ENCODE data around the gene PNPLA6. TPM values are rescaled to one million over a fixed set of nuclear protein-coding genes. Genes with fewer than 3 reads are reported as not detected.
A peak's percentile ranks its signal among the peaks of the same experiment; 100 is the strongest.

The PNPLA6 gene
- polyA plus RNA-seq, 3 donors: 11.2 to 178 (median 14.4) TPM

DNA sequence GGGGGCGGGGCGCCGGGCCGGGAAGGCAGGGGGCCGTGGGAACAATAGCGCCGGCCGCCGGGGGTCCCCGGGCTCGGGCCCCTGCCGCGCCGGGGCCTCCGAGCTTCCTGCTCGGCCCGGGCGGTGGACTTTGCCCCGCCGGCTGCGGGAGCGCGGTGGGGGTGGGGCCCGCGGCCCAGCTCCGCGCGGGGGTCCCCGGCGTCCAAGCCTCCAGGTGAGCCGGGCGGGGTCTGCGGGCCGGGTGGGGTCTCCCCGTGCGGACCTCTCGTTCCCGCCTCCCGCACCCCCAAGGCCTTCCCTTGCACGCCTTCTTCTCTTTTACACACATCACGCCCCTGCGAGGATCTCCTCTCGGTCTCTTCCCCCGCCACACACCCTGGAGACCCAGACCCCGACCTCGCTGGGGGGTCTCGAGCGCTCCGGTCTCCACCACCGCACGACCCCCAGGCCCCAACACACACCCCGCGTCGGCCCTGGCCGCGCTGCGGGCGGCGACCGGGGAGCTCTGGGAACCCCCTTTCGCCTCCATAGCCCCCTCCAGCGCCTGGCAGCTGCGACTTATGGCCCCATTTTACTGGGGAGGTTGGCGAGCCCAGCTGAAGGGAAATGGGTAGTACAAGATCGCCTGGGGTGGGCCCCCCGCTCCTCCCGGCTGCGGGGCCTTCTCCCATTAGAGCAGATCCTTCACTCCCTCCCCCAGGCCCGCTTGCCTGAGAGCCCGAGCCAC lies 60.9 kb downstream of the PNPLA6 start:
- peaks cover 0 to 23% (median 2%) of the 10 kb centered on the region in 7 donors for H3K9me3 Mint-ChIP-seq
- H3K4me1 Mint-ChIP-seq: peaks cover 6% of the 10 kb centered on the region
- H3K27ac ChIP-seq (ENCODE audit: low read depth in 1 of 2, low read length in 2 of 2): no peak overlapping the region
- H3K36me3 ChIP-seq (replicated peaks in 1 of 2; ENCODE audit: control insufficient read depth in 1 of 2, insufficient read depth in 2 of 2, low read length in 2 of 2): no peaks in the 10 kb centered on the region
- H3K9ac ChIP-seq (ENCODE audit: insufficient read depth, low read length, poor library complexity, severe bottlenecking): no peak overlapping the region
- H3K79me2 ChIP-seq (ENCODE audit: insufficient read depth, low read length): no peaks in the 10 kb centered on the region
- H3K4me3 Mint-ChIP-seq: peak overlapping the region; percentile 54 to 72
- no peak overlapping the region for H2AFZ ChIP-seq (ENCODE audit: insufficient read depth, low read depth, low read length, poor library complexity, severe bottlenecking)
- peak overlapping the region in 1 of 3 experiments; percentile 14 for H3K4me3 ChIP-seq (replicated peaks in 1 of 3; ENCODE audit: low read depth in 2 of 3, low read length in 3 of 3)
- H4K20me1 ChIP-seq (ENCODE audit: insufficient read depth, low read length): no peaks in the 10 kb centered on the region
- no peak overlapping the region for H3K27ac Mint-ChIP-seq
- peaks cover 4 to 6% of the 10 kb centered on the region in 2 donors for H3K4me1 ChIP-seq (ENCODE audit: control insufficient read depth in 1 of 2, insufficient read depth in 2 of 2, low read length in 2 of 2)
- H3K27me3 Mint-ChIP-seq (ENCODE audit: low read depth in 3 of 3): peaks cover 57 to 62% (median 62%) of the 10 kb centered on the region in 3 donors
- intact Hi-C loops (cut with micrococcal nuclease): no loop called here
- H3K27me3 ChIP-seq (ENCODE audit: control insufficient read depth in 2 of 2, insufficient read depth in 2 of 2, low read length in 2 of 2): peaks cover 33 to 51% of the 10 kb centered on the region in 2 donors
- H3K36me3 Mint-ChIP-seq: peaks cover 0 to 2% of the 10 kb centered on the region in 2 donors
- TF ChIP-seq, protein P1, sequence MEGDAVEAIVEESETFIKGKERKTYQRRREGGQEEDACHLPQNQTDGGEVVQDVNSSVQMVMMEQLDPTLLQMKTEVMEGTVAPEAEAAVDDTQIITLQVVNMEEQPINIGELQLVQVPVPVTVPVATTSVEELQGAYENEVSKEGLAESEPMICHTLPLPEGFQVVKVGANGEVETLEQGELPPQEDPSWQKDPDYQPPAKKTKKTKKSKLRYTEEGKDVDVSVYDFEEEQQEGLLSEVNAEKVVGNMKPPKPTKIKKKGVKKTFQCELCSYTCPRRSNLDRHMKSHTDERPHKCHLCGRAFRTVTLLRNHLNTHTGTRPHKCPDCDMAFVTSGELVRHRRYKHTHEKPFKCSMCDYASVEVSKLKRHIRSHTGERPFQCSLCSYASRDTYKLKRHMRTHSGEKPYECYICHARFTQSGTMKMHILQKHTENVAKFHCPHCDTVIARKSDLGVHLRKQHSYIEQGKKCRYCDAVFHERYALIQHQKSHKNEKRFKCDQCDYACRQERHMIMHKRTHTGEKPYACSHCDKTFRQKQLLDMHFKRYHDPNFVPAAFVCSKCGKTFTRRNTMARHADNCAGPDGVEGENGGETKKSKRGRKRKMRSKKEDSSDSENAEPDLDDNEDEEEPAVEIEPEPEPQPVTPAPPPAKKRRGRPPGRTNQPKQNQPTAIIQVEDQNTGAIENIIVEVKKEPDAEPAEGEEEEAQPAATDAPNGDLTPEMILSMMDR (IDR thresholded peaks at IDR 0.05): no peak
- no peak for DNase-seq
- H3K9me3 ChIP-seq (replicated peaks in 1 of 2; ENCODE audit: control insufficient read depth in 1 of 2, insufficient read depth in 1 of 2, low read length in 2 of 2): peaks cover 0 to 15% of the 10 kb centered on the region in 2 donors
- WGBS (ENCODE audit: insufficient coverage): 4% methylated on average over 47 of the region's 70 CpGs
- peak overlapping the region; percentile 66 for H3K4me2 ChIP-seq (replicated peaks; ENCODE audit: extremely low read depth, low read length, poor library complexity, severe bottlenecking)

DNA sequence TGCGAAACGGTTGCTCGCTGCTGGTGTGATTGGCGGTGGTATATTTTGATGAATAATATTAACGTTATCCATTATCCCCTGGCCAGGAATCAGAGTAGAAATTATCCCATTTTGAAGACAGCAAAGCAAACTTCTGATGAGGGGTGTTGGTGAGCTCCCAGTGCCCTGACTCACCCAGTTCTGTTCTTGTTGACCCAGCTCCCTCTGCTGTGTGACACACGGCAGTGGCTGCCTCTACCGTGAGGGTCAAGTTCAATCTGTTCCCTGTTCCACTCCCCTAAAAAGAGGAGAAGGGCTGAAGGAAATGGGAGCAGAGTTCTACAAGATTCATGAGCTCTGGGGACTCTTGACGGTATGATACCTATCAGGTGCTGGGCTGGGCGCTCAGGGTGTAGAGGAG lies 62.2 kb downstream of the PNPLA6 start:
- DNase-seq: no peak
- no peaks in the 10 kb centered on the region for H4K20me1 ChIP-seq (ENCODE audit: insufficient read depth, low read length)
- Mint-ChIP-seq H3K36me3 (peaks cover 0 to 2% of the 10 kb centered on the region in 2 donors), H3K9me3 (peaks cover 0 to 23% (median 2%) of the 10 kb centered on the region in 7 donors), H3K27ac (no peak overlapping the region), H3K27me3 (ENCODE audit: low read depth in 3 of 3) (peaks cover 54 to 61% (median 60%) of the 10 kb centered on the region in 3 donors), H3K4me1 (peaks cover 6% of the 10 kb centered on the region), H3K4me3 (peak overlapping the region in 1 of 2 donors; percentile 72)
- no peaks in the 10 kb centered on the region for H3K79me2 ChIP-seq (ENCODE audit: insufficient read depth, low read length)
- intact Hi-C loops (cut with micrococcal nuclease): no loop called here
- no peak overlapping the region for H3K27ac ChIP-seq (ENCODE audit: low read depth in 1 of 2, low read length in 2 of 2)
- H3K4me3 ChIP-seq (replicated peaks in 1 of 3; ENCODE audit: low read depth in 2 of 3, low read length in 3 of 3): no peak overlapping the region
- H3K27me3 ChIP-seq (ENCODE audit: control insufficient read depth in 2 of 2, insufficient read depth in 2 of 2, low read length in 2 of 2): peaks cover 33 to 49% of the 10 kb centered on the region in 2 donors
- H3K36me3 ChIP-seq (replicated peaks in 1 of 2; ENCODE audit: control insufficient read depth in 1 of 2, insufficient read depth in 2 of 2, low read length in 2 of 2): no peaks in the 10 kb centered on the region
- H3K9me3 ChIP-seq (replicated peaks in 1 of 2; ENCODE audit: control insufficient read depth in 1 of 2, insufficient read depth in 1 of 2, low read length in 2 of 2): peaks cover 0 to 15% of the 10 kb centered on the region in 2 donors
- no peak overlapping the region for H2AFZ ChIP-seq (ENCODE audit: insufficient read depth, low read depth, low read length, poor library complexity, severe bottlenecking)
- peaks cover 4 to 6% of the 10 kb centered on the region in 2 donors for H3K4me1 ChIP-seq (ENCODE audit: control insufficient read depth in 1 of 2, insufficient read depth in 2 of 2, low read length in 2 of 2)
- TF ChIP-seq, protein P1 (IDR thresholded peaks at IDR 0.05): no peak
- 92% methylated on average over 6 of the region's 9 CpGs for WGBS (ENCODE audit: insufficient coverage)
- H3K9ac ChIP-seq (ENCODE audit: insufficient read depth, low read length, poor library complexity, severe bottlenecking): no peak overlapping the region
- H3K4me2 ChIP-seq (replicated peaks; ENCODE audit: extremely low read depth, low read length, poor library complexity, severe bottlenecking): no peak overlapping the region

Measured in CD14-positive monocyte (primary cell).